IPS-18c (cell line): ENCODE measurements around the gene RENBP.
"Not testable (repeated sequence)": the region's sequence is repeated elsewhere in the genome, so short reads cannot be mapped to it uniquely, and the experiment has no call there.

Source experiments
- H3K4me3 ChIP-seq: 2 replicates; pipeline ENCODE4 v1.7.0; 2013; ENCODE audit warnings: low read depth, mild to moderate bottlenecking, low read length, moderate library complexity; ENCODE audit not compliant: insufficient read depth
- H3K9me3 ChIP-seq: one replicate; pipeline ENCODE4 v1.6.1; 2013; ENCODE audit warnings: mild to moderate bottlenecking, low read length, moderate library complexity; ENCODE audit not compliant: control insufficient read depth, insufficient read depth

The RENBP gene

GRCh38 chrX:153944140-153944799 lies at the start of gene RENBP:
Gene RENBP, minus strand, starts transcription at chrX:153944643. Its CDS starts 33 bp downstream, at chrX:153944610.
- H3K4me3 ChIP-seq = peak within 1 kb of the TSS; percentile 28; the same call in 1 of the 2 replicates
- peaks cover 2% of the 10 kb centered on the region for H3K9me3 ChIP-seq

- Histone ChIP-seq H3K9me3 (peaks cover 11% of the 10 kb centered on the region), H3K4me3 (no peak overlapping the region)
These were observed 49.5 kb upstream of the RENBP start for GRCh38 chrX:153993978-153994377.

GRCh38 chrX:153993079-153993478 lies 48.6 kb upstream of the RENBP start:
- H3K4me3 ChIP-seq = no peak overlapping the region
- H3K9me3 ChIP-seq = peaks cover 11% of the 10 kb centered on the region

DNA sequence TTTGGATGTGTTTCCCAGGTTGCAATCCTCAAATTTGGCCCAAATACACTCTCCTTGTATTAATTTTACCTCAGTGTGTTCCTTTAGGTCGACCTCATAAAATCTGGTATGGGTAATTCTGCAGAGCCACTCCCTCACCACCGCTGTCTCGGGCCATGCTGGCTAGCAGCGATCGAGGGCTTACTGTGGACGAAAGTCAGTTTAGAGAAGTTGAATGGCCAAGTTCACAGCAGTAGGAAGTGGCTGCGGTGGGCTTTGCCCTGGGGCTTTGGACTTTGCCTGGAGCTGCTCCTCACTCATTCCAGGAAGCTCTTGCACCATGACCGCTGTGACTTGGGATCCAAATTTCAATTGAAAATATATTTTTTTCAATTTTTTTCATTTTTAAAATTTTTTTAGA lies 47.7 kb upstream of the RENBP start:
- Histone ChIP-seq H3K9me3 (peaks cover 9% of the 10 kb centered on the region), H3K4me3 (no peak overlapping the region)

GRCh38 chrX:153991013-153991580 lies 46.7 kb upstream of the RENBP start:
- peaks cover 8% of the 10 kb centered on the region for H3K9me3 ChIP-seq
- H3K4me3 ChIP-seq = no peak overlapping the region

DNA sequence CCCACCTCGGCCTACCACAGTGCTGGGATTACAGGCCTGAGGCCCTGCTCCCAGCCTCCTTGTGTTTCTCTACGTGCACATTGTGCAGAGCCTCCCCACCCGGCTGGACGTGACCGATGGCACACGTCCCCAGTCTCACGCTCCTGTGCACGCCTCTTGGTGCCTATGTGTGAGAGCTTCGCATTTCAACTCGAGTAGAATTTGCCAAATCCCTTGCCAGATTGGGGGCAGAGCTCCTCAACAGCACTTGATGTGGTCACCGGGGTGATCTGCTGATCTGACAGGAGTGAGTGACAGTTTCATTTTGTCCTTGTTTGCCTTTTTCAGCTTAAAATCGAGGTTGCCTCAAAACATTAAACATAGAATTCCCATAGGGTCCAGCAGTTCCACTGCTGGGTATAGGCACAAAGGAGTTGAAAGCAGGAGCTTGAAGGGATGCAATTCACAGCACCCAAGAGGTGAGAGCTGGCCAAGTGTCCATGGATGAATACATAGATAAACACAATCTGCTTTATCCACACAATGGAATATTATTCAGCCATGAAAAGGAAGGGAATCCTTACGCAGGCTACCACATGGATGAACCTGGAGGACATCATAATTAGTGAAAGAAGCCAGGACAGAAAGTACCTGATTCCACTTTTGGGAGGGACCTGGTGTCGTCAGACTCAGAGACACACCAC lies 45.7 kb upstream of the RENBP start:
- no peak overlapping the region for H3K4me3 ChIP-seq
- peaks cover 5% of the 10 kb centered on the region for H3K9me3 ChIP-seq

GRCh38 chrX:153988493-153988892 lies 44.0 kb upstream of the RENBP start:
- no peak overlapping the region for H3K4me3 ChIP-seq
- peaks cover 3% of the 10 kb centered on the region for H3K9me3 ChIP-seq

DNA sequence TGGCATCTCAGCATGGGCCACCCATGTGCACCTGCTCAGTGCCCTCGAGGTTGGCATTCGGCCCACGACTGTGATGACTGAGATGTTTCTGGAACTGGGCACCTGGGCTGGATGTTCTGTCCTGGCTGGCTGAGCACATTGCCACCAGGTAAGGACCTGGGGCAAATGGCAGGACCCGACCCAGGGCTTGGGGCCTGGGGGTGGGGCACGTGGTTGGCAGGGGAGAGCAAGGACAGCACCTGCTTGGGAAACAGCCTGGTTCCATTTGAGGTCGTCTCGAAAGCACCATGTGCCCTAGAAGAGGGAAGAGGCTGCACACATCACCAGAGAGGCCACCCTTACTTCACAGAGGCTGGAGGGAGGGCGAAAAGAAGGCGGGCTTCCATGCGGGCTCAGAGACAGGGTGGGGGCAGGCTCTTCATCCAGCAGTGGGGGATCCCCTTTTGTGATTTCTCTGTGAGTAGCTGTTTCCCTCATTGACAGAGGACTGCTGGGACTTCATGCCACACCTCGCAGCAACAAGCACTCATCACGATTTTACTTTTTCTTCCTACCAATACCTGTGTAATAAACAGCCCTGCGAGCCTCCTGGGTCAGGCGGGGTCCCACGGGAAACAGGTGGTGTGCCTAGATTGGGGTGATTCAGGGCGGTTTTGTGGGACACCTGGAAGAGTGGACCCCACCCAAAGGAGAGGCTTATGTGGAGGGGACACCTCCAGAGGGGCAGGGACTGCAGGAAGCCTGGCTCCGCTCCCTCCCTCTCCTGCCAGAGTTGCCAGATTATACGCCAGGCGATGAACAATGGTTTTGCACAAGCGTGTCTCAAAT lies 40.1 kb upstream of the RENBP start:
- H3K9me3 ChIP-seq = no peaks in the 10 kb centered on the region
- no peak overlapping the region for H3K4me3 ChIP-seq

DNA sequence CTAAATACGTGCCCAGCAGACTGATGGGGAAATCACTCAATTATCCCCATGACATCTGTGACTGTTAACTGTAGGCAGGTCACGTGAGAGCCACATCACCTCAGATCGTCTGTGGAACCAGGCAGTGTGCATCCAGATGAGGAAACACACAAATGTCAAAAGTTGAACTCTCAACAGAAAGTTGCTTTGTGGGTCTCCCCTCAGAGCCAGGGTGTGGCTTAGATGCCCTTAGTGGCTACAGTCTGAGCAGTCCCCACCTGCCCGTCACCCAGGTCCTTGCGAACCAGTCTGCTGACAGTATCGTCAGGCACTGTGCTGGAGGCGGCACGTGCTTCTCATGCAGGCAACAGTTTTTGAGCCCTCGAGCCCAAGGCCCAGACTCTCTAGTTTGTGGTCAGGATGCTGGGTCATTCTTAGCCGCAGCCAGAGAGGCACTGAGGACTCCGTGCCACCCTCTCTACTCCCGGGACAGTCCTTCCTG lies 38.9 kb upstream of the RENBP start:
- no peaks in the 10 kb centered on the region for H3K9me3 ChIP-seq
- no peak overlapping the region for H3K4me3 ChIP-seq

DNA sequence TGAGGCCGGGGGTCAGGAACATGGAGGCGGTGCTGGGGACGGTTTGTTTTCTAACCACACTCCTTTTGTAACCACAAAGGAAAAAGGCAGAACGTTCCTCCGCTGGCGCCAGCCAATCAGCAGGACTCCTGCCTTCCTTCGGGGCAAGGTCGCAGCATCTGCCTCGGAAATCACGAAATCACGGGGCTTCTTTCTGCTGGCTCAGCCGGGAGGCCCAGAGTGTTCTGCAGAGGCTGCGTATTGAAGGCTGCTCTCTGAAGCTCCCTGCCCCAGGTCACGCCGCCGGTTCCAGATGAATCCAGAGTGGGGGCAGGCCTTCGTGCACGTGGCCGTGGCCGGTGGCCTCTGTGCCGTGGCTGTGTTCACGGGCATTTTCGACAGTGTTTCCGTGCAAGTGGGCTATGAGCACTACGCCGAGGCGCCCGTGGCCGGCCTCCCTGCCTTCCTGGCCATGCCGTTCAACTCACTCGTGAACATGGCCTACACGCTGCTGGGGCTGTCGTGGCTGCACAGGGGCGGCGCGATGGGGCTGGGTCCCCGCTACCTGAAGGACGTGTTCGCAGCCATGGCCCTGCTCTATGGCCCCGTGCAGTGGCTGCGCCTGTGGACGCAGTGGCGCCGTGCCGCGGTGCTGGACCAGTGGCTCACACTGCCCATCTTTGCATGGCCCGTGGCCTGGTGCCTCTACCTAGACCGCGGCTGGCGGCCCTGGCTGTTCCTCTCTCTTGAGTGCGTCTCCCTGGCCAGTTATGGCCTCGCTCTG lies 37.5 kb upstream of the RENBP start:
- Histone ChIP-seq H3K4me3 (no peak overlapping the region), H3K9me3 (no peaks in the 10 kb centered on the region)

DNA sequence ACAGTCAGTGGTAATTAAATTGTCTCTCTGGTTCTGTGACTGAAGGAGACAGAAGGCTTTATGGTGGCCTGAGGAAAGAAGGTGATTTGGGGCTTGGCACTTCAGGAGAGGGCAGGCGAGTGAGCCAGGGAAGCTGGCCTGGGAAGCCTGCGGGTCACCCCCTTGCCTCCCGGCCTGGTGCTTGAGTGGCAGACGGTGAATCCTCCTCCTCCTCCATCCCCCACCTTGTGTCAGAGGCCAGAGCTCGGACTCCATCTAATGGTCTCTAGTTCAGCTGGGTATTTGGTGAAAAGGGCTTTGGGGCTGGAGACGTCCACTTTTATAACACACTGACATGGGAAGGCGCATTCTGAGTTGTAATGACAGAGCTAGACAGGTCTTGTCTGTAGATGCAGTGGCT lies 36.8 kb upstream of the RENBP start:
- Histone ChIP-seq H3K9me3 (no peaks in the 10 kb centered on the region), H3K4me3 (no peak overlapping the region)

- not testable (repeated sequence) for H3K4me3 ChIP-seq, H3K9me3 ChIP-seq
These were observed 36.0 kb upstream of the RENBP start for GRCh38 chrX:153980394-153980793.

DNA sequence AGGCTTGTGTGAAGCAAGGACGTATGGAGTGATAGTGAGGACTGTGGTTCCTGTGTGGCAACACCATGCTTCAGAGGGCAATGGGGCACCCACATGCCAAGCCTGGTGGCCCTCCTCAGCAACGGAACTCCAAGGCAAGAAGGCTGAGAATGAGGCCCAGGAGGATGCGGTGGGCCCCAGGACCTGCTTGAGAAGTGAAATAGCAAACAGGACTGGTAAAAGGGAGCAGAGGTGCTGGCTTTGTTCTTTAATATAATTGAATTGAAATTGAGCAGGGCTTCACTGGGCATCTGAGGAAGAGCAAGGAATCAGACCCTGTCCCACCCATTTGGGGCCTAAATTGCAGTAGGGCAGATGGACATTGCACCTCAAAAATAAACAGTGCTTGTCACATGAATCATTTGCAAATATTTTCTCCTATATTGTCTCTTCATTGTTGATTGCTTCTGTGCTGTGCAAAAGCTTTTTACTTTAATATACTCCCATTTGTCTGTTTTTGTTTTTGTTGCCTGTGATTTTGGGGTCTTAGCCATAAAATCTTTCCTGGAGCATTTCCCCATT lies 30.4 kb upstream of the RENBP start:
- no peaks in the 10 kb centered on the region for H3K9me3 ChIP-seq
- no peak overlapping the region for H3K4me3 ChIP-seq

GRCh38 chrX:153974003-153974725 lies 29.7 kb upstream of the RENBP start:
- H3K9me3 ChIP-seq = no peaks in the 10 kb centered on the region
- H3K4me3 ChIP-seq = no peak overlapping the region

- no peaks in the 10 kb centered on the region for H3K9me3 ChIP-seq
These were observed 28.9 kb upstream of the RENBP start for GRCh38 chrX:153973127-153974002.

More at GRCh38 chrX:153973127-153974002, 28.9 kb upstream of the RENBP start:
- peak overlapping the region; percentile 58 for H3K4me3 ChIP-seq
